ENCODE data around the gene FBXO38.

Gene FBXO38

DNA sequence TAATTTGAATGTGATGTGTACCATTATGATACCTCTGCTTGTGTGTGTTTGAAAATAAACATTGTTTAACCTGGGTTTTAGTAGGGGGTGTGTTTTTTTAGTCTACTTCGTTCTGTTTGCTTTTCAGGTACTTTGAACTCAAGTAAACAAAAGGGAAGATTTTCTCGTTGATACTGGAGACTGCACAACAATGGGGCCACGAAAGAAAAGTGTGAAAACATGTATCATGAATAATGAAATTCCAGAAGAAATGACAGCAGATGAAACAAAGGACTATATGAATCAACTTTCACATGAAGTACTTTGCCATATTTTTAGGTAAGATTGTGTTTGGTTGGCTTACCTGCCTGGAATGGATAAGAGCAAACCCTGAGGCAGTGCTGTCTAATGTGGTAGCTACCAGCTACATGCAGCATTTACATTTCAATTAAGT lies 10.8 kb downstream of the FBXO38 start:
- TF ChIP-seq CTCF (IDR thresholded peaks at IDR 0.05; ENCODE audit: low read depth, low read length) = no peak
- no peak overlapping the region for H3K4me3 ChIP-seq (replicated peaks in 1 of 2; ENCODE audit: low read depth in 2 of 2, low read length in 2 of 2)
- DNase-seq (ENCODE audit: low read depth in 2 of 2) = no peak

GRCh38 chr5:148395031-148395430 lies 11.3 kb downstream of the FBXO38 start:
- H3K4me3 ChIP-seq (replicated peaks in 1 of 2; ENCODE audit: low read depth in 2 of 2, low read length in 2 of 2) = no peak overlapping the region
- DNase-seq (ENCODE audit: low read depth in 2 of 2) = no peak
- no peak for TF ChIP-seq CTCF (IDR thresholded peaks at IDR 0.05; ENCODE audit: low read depth, low read length)

DNA sequence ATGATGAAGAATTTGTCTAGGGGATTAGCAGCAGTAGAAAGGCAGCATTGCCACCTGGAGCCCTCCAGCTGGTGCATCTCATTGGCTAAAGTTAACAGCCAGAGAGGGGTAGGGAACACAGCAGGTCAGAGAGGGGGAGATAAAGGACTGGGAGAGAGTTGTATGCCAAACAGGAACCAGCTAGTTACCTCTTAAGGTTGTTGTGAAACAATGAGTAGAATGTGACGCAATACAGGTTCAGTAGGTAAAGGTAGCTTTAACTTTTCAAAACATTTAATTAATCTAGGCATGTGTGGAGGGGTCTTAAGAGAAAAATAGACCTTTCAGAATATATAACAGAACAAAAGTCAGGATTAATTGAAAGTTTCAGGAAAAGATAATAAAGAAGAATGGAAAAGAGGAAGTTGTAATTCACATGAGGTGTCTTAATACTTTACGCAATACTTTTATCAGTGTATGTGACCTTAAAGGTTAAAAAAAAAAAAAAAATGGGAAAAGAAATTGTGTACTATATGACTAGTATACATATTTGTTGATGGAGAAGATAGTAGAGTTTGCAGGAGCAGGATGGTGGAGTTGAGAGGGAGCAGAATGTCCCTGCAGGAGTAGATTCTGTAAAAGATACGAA lies 14.3 kb downstream of the FBXO38 start:
- no peak overlapping the region for H3K4me3 ChIP-seq (replicated peaks in 1 of 2; ENCODE audit: low read depth in 2 of 2, low read length in 2 of 2)
- DNase-seq (ENCODE audit: low read depth in 2 of 2) = no peak
- no peak for TF ChIP-seq CTCF (IDR thresholded peaks at IDR 0.05; ENCODE audit: low read depth, low read length)

GRCh38 chr5:148398698-148399121 lies 15.0 kb downstream of the FBXO38 start:
- no peak overlapping the region for H3K4me3 ChIP-seq (replicated peaks in 1 of 2; ENCODE audit: low read depth in 2 of 2, low read length in 2 of 2)
- TF ChIP-seq CTCF (IDR thresholded peaks at IDR 0.05; ENCODE audit: low read depth, low read length) = no peak
- DNase-seq (ENCODE audit: low read depth in 2 of 2) = no peak

- DNase-seq (ENCODE audit: low read depth in 2 of 2) = peak; percentile 28 to 47
- H3K4me3 ChIP-seq (replicated peaks in 1 of 2; ENCODE audit: low read depth in 2 of 2, low read length in 2 of 2) = no peak overlapping the region
- no peak for TF ChIP-seq CTCF (IDR thresholded peaks at IDR 0.05; ENCODE audit: low read depth, low read length)
Observed at GRCh38 chr5:148401604-148402003, 17.8 kb downstream of the FBXO38 start.

- DNase-seq (ENCODE audit: low read depth in 2 of 2) = no peak
- H3K4me3 ChIP-seq (replicated peaks in 1 of 2; ENCODE audit: low read depth in 2 of 2, low read length in 2 of 2) = no peak overlapping the region
- no peak for TF ChIP-seq CTCF (IDR thresholded peaks at IDR 0.05; ENCODE audit: low read depth, low read length)
Observed at GRCh38 chr5:148403344-148403743, 19.6 kb downstream of the FBXO38 start.

- TF ChIP-seq CTCF (IDR thresholded peaks at IDR 0.05; ENCODE audit: low read depth, low read length) = no peak
- DNase-seq (ENCODE audit: low read depth in 2 of 2) = no peak
- no peak overlapping the region for H3K4me3 ChIP-seq (replicated peaks in 1 of 2; ENCODE audit: low read depth in 2 of 2, low read length in 2 of 2)
Observed at GRCh38 chr5:148406406-148406805, 22.6 kb downstream of the FBXO38 start.

Data from cardiac fibroblast (primary cell).